Astrocyte (in vitro differentiated cells and primary cell): ENCODE results near the gene ACSL1.

Source experiments
- EZH2 ChIP-seq: IDR thresholded peaks from 2 replicates; pipeline ENCODE4 v1.6.1; 2012; ENCODE audit warnings: mild to moderate bottlenecking, low read length, inconsistent platforms; ENCODE audit not compliant: insufficient read depth
- TF ChIP-seq, protein P1 (sequence below): IDR thresholded peaks from 2 replicates; pipeline ENCODE4 v1.5.1; 2011; ENCODE audit warnings: low read depth, mild to moderate bottlenecking, inconsistent platforms, low read length, moderate library complexity; ENCODE audit not compliant: insufficient read depth

DNA sequence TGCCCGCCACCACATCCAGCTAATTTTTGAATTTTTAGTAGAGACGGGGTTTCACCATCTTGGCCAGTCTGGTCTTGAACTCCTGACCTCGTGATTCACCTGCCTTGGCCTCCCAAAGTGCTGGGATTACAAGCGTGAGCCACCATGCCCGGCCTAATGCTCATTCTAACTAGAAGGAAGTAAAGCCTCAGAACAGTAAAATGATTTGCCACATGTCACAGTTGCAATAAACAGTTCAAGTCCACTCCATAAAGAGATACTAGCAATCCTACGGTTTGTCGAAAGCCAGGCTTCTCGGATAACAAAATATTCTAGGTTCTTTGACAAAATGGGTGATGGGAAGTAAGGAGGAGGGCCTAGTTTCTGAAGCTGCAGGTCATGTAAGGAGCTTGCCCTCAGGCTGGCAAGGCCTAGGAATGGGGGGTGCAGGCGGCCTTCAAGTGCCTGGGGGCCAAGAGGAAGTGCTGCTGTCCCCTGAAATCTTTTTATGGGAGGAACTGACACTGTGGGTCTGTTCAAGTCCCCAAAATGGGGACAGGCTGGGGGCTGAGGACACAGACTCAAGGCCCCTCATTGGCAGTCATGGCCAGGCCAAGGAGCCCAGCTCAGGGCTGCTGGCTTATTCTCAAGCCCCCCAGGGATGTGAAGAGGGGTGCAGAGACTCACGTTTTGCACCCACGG lies 31.8 kb upstream of the ACSL1 start:
- TF ChIP-seq EZH2: no peak
- TF ChIP-seq, protein P1, sequence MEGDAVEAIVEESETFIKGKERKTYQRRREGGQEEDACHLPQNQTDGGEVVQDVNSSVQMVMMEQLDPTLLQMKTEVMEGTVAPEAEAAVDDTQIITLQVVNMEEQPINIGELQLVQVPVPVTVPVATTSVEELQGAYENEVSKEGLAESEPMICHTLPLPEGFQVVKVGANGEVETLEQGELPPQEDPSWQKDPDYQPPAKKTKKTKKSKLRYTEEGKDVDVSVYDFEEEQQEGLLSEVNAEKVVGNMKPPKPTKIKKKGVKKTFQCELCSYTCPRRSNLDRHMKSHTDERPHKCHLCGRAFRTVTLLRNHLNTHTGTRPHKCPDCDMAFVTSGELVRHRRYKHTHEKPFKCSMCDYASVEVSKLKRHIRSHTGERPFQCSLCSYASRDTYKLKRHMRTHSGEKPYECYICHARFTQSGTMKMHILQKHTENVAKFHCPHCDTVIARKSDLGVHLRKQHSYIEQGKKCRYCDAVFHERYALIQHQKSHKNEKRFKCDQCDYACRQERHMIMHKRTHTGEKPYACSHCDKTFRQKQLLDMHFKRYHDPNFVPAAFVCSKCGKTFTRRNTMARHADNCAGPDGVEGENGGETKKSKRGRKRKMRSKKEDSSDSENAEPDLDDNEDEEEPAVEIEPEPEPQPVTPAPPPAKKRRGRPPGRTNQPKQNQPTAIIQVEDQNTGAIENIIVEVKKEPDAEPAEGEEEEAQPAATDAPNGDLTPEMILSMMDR: no peak
